A549 (cell line): Measurements from ENCODE around the gene MAT1A.

ENCODE experiments used
- CBX2 ChIP-seq: fragments of 200-600 bp; sonication (generic); IDR thresholded peaks from 2 replicates; pipeline ENCODE4 v1.6.1; 2016; ENCODE audit warnings: low read depth, mild to moderate bottlenecking, borderline replicate concordance
- ESRRA ChIP-seq: fragments of 150-350 bp; IDR thresholded peaks from 2 replicates; pipeline ENCODE4 v1.6.1; 2014; ENCODE audit warnings: mild to moderate bottlenecking, low read length, borderline replicate concordance
- GATA3 ChIP-seq: IDR thresholded peaks from 2 replicates; pipeline ENCODE4 v1.6.1; 2012; ENCODE audit warnings: borderline replicate concordance
- HOXA7 ChIP-seq: fragments of 250-450 bp; sonication (Bioruptor Pico); IDR thresholded peaks from 2 replicates; pipeline ENCODE4 v1.5.0; 2020; ENCODE audit warnings: mild to moderate bottlenecking, moderate library complexity
- MYC ChIP-seq: IDR thresholded peaks from 2 replicates; pipeline ENCODE4 v1.6.1; 2012; ENCODE audit warnings: mild to moderate bottlenecking, inconsistent platforms, low read length, improper control_type of control experiment, borderline replicate concordance
- POLR2A ChIP-seq: IDR thresholded peaks from 2 replicates; pipeline ENCODE4 v1.6.1; 2012; ENCODE audit warnings: mild to moderate bottlenecking, low read length
- RCOR1 ChIP-seq: fragments of 150-350 bp; IDR thresholded peaks from 2 replicates; pipeline ENCODE4 v1.6.1; 2014; ENCODE audit warnings: antibody characterized with exemption, low read length, low read depth
- TF ChIP-seq, protein P1 (sequence below): fragments of 450-650 bp; IDR thresholded peaks from 2 replicates; pipeline ENCODE4 v1.6.1; 2014; ENCODE audit warnings: antibody characterized with exemption
- TF ChIP-seq, protein P2 (sequence below): fragments of >200 bp; sonication (Bioruptor Twin); formaldehyde crosslinking; IDR thresholded peaks from 3 replicates; pipeline ENCODE4 v1.5.1; 2016
- TF ChIP-seq, protein P3 (sequence below): IDR thresholded peaks from 2 replicates; pipeline ENCODE4 v1.6.1; 2012

DNA sequence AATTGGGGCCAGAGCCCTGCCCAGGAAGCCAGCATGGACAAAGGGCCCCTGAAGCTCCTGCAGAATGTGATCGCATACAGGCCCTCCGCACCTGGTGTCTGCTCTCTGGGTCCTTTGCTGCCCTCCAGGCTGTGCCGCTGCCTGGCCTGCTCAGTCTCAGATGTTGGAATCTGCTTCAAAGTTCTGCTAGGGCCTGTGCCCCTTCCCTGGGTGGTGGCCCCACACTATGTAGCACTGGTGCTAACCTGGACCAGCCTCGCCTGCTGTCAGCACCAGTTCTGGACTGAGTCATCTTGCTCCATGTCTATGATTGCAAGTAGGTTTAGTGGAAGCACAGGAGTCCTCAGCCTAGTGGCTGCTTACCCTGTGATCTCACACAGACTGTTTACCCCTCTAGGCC, 6.3 kb downstream of the MAT1A start:
- TF ChIP-seq, protein P1, sequence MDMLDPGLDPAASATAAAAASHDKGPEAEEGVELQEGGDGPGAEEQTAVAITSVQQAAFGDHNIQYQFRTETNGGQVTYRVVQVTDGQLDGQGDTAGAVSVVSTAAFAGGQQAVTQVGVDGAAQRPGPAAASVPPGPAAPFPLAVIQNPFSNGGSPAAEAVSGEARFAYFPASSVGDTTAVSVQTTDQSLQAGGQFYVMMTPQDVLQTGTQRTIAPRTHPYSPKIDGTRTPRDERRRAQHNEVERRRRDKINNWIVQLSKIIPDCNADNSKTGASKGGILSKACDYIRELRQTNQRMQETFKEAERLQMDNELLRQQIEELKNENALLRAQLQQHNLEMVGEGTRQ: no peak
- TF ChIP-seq HOXA7 (CRISPR knock-in tag) (no peak), ESRRA (no peak), POLR2A (no peak), RCOR1 (no peak), CBX2 (no peak), MYC (no peak), GATA3 (no peak)
- TF ChIP-seq, protein P2, sequence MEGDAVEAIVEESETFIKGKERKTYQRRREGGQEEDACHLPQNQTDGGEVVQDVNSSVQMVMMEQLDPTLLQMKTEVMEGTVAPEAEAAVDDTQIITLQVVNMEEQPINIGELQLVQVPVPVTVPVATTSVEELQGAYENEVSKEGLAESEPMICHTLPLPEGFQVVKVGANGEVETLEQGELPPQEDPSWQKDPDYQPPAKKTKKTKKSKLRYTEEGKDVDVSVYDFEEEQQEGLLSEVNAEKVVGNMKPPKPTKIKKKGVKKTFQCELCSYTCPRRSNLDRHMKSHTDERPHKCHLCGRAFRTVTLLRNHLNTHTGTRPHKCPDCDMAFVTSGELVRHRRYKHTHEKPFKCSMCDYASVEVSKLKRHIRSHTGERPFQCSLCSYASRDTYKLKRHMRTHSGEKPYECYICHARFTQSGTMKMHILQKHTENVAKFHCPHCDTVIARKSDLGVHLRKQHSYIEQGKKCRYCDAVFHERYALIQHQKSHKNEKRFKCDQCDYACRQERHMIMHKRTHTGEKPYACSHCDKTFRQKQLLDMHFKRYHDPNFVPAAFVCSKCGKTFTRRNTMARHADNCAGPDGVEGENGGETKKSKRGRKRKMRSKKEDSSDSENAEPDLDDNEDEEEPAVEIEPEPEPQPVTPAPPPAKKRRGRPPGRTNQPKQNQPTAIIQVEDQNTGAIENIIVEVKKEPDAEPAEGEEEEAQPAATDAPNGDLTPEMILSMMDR: no peak
- TF ChIP-seq, protein P3, sequence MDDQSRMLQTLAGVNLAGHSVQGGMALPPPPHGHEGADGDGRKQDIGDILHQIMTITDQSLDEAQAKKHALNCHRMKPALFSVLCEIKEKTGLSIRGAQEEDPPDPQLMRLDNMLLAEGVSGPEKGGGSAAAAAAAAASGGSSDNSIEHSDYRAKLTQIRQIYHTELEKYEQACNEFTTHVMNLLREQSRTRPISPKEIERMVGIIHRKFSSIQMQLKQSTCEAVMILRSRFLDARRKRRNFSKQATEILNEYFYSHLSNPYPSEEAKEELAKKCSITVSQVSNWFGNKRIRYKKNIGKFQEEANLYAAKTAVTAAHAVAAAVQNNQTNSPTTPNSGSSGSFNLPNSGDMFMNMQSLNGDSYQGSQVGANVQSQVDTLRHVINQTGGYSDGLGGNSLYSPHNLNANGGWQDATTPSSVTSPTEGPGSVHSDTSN: no peak
